Tibial nerve (tissue), 4 donors: ENCODE results near the gene SLC10A7. TPM values are rescaled to one million over a fixed set of nuclear protein-coding genes. Genes with fewer than 3 reads are reported as not detected.

Source experiments
- DNase-seq, 2 donors: peaks; one replicate each; pipeline ENCODE4 v3.0.0-alpha.2; 2019; ENCODE audit warnings: low spot score in 2 of 2
- H3K27ac ChIP-seq, 4 donors: fragments of 200-600 bp; sonication (generic) in 3 of 4; one replicate each; pipeline ENCODE4 v1.5.1; 2017 to 2019; ENCODE audit warnings: mild to moderate bottlenecking in 1 of 4
- H3K27me3 ChIP-seq, 2 donors: fragments of 200-600 bp; sonication (generic) in 1 of 2; one replicate each; pipeline versions ENCODE4 v1.5.1 to v1.6.0; 2017 to 2019
- H3K36me3 ChIP-seq, 3 donors: fragments of 200-600 bp; sonication (generic); one replicate each; pipeline ENCODE4 v1.5.1; 2018 to 2019
- H3K4me1 ChIP-seq, 4 donors: fragments of 200-600 bp; sonication (generic) in 3 of 4; one replicate each; pipeline ENCODE4 v1.5.1; 2017 to 2019
- H3K4me3 ChIP-seq, 4 donors: fragments of 200-600 bp; sonication (generic) in 3 of 4; one replicate each; pipeline ENCODE4 v1.5.1; 2017 to 2019; ENCODE audit warnings: mild to moderate bottlenecking in 1 of 4, moderate library complexity in 1 of 4
- H3K9me3 ChIP-seq, 4 donors: fragments of 200-600 bp; sonication (generic) in 3 of 4; one replicate each; pipeline ENCODE4 v1.5.1; 2017 to 2019
- EP300 ChIP-seq, 2 donors: sonication (generic); formaldehyde crosslinking; IDR thresholded peaks; one replicate each; pipeline ENCODE4 v1.6.1; 2017; ENCODE audit warnings: antibody characterized with exemption in 2 of 2, mild to moderate bottlenecking in 1 of 2
- POLR2A ChIP-seq, 2 donors: fragments of 450-650 bp; IDR thresholded peaks; one replicate each; pipeline ENCODE4 v1.6.1; 2017; ENCODE audit warnings: antibody characterized with exemption in 2 of 2, mild to moderate bottlenecking in 2 of 2, moderate library complexity in 2 of 2
- WGBS, 2 donors: methylation state at CpG; one replicate each; pipeline ENCODE4 v1.1.5; 2018; 5-methylcytosine and 5-hydroxymethylcytosine counted together
- total RNA-seq, 4 donors: library from RNA; depleted of rRNA; stranded (reverse); fragments of >200 nt; gene quantifications; one replicate each; pipeline ENCODE4 v1.1.0, GENCODE V29; 2016
- TF ChIP-seq, protein P1 (sequence below), 5 experiments: fragments of 200-600 bp in 3 of 5; fragments of 450-650 bp in 2 of 5; sonication (generic) in 3 of 5; IDR thresholded peaks; one replicate each; pipeline ENCODE4 v1.5.1; 2016 to 2019; ENCODE audit warnings: antibody characterized with exemption in 5 of 5, mild to moderate bottlenecking in 3 of 5, moderate library complexity in 2 of 5

The SLC10A7 gene
- total RNA-seq, 4 donors from 2014 or later = 9.8 to 13.8 (median 11.9) TPM

DNA sequence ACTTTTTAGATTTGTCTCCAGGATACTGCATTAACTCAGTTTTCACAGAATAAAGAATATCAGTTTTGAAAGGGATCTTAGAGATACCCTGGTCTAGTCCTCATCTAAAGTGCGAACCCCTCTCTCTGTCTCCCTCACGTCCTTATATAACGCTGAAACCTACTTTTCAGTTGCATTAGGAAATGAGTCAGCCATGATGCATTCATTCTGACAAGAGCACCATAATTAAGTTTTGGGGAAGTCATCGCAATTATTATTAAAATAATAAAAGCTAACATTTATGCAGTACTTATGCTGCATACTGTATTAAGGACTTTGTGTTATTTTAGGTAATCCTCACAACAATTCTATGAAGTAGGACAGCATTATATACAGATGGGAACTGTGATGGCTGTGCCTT is 191.3 kb downstream of the SLC10A7 start:
- 77 to 90% methylated on average over 4 of the region's 4 CpGs for WGBS, 2 donors
- H3K9me3 ChIP-seq = no peaks in the 10 kb centered on the region
- no peak overlapping the region for H3K4me3 ChIP-seq
- no peak overlapping the region for H3K27ac ChIP-seq
- peaks cover 0 to 9% (median 0%) of the 10 kb centered on the region in 4 donors for H3K4me1 ChIP-seq
- H3K36me3 ChIP-seq = peaks cover 0 to 6% (median 0%) of the 10 kb centered on the region in 3 donors
- no peaks in the 10 kb centered on the region for H3K27me3 ChIP-seq
- TF ChIP-seq, protein P1, sequence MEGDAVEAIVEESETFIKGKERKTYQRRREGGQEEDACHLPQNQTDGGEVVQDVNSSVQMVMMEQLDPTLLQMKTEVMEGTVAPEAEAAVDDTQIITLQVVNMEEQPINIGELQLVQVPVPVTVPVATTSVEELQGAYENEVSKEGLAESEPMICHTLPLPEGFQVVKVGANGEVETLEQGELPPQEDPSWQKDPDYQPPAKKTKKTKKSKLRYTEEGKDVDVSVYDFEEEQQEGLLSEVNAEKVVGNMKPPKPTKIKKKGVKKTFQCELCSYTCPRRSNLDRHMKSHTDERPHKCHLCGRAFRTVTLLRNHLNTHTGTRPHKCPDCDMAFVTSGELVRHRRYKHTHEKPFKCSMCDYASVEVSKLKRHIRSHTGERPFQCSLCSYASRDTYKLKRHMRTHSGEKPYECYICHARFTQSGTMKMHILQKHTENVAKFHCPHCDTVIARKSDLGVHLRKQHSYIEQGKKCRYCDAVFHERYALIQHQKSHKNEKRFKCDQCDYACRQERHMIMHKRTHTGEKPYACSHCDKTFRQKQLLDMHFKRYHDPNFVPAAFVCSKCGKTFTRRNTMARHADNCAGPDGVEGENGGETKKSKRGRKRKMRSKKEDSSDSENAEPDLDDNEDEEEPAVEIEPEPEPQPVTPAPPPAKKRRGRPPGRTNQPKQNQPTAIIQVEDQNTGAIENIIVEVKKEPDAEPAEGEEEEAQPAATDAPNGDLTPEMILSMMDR (IDR thresholded peaks at IDR 0.05) = no peak
- TF ChIP-seq EP300 (IDR thresholded peaks at IDR 0.05) = no peak
- TF ChIP-seq POLR2A (IDR thresholded peaks at IDR 0.05) = no peak
- no peak for DNase-seq

DNA sequence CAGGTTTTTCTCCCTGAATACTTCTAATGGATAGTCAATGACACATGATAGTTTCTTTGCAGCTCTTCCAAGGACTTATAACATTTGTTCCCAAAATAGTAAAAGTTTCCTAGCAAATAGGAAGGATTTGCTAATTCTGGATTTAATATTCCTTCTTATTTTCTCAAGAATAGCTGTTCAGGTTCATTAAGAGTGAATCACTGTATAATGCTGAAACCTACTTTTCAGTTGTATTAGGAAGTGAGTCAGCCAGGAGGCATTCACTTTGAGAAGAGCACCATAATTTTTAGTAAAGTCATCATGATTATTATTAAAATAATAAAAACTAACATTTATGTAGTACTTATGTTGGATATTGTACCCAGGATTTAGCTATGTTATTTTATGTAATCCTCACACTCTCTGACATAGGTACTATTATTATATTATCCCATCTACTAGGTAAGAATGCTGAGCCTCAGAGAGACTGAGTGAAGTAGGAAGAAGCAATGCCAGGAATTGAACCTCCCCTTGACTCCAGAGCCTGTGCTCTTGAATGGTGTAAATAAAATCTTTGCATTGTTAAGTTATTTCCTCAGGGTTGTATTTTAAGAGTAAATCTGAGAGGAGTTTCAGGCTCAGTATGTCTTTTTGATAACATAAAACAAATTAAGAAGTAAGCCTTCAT is 192.6 kb downstream of the SLC10A7 start:
- DNase-seq = no peak
- Histone ChIP-seq H3K4me1 (peaks cover 0 to 6% (median 0%) of the 10 kb centered on the region in 4 donors), H3K4me3 (no peak overlapping the region), H3K9me3 (no peaks in the 10 kb centered on the region), H3K27ac (no peak overlapping the region), H3K36me3 (peaks cover 0 to 16% (median 0%) of the 10 kb centered on the region in 3 donors), H3K27me3 (no peaks in the 10 kb centered on the region)
- TF ChIP-seq, protein P1 (IDR thresholded peaks at IDR 0.05) = no peak
- TF ChIP-seq POLR2A (IDR thresholded peaks at IDR 0.05) (no peak), EP300 (IDR thresholded peaks at IDR 0.05) (no peak)

DNA sequence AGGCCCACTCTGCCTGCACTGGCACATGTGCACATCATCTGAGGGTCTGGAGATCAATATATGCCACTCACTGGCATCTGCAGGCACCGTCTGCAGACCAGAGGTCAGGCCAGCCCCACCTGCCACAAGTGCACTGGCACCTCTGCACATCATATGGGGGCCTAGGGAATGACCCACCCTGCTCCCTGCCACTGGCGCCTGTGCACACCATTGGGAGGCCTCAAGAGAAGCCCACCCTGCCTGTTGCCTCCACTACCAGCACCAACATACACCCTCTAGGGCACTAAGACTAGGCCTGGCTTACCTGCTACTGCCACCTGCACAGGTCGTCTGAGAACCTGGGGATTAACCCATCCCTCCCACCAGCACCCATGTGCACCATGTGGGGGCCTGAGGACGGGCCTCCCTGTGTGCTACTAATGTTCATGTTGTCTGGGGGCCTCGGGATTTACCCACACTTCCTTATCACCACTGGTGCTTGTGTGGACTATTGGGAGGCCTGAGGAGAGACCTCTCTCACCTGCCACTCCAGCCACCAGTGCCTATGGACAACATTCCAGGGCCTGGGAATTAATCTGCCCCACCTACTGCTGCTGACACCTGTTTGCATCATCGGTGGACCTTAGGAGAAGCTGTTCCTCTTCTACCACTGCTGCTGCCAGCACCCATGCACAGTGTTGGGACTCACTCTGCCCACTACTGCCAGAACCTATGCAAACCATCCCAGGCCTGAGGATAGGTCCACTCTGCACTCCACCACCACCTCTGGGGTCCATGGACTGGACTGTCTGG is 193.7 kb downstream of the SLC10A7 start:
- Histone ChIP-seq H3K36me3 (peaks cover 0 to 22% (median 0%) of the 10 kb centered on the region in 3 donors), H3K9me3 (peaks cover 0 to 1% (median 0%) of the 10 kb centered on the region in 4 donors), H3K27me3 (no peaks in the 10 kb centered on the region), H3K4me1 (no peaks in the 10 kb centered on the region), H3K4me3 (no peak overlapping the region), H3K27ac (no peak overlapping the region)
- 87 to 98% methylated on average over 5 to 6 of the region's 6 CpGs for WGBS, 2 donors
- DNase-seq = no peak
- TF ChIP-seq, protein P1 (IDR thresholded peaks at IDR 0.05) = no peak
- no peak for TF ChIP-seq EP300 (IDR thresholded peaks at IDR 0.05)
- no peak for TF ChIP-seq POLR2A (IDR thresholded peaks at IDR 0.05)

GRCh38 chr4:146318894-146319293 is 202.8 kb downstream of the SLC10A7 start:
- H3K4me1 ChIP-seq = no peaks in the 10 kb centered on the region
- no peak for DNase-seq
- TF ChIP-seq, protein P1 (IDR thresholded peaks at IDR 0.05) = no peak
- no peak for TF ChIP-seq POLR2A (IDR thresholded peaks at IDR 0.05)
- TF ChIP-seq EP300 (IDR thresholded peaks at IDR 0.05) = no peak
- H3K27ac ChIP-seq = no peak overlapping the region
- H3K4me3 ChIP-seq = no peak overlapping the region
- H3K27me3 ChIP-seq = no peaks in the 10 kb centered on the region
- H3K36me3 ChIP-seq = peaks cover 0 to 7% (median 0%) of the 10 kb centered on the region in 3 donors
- peaks cover 0 to 2% (median 0%) of the 10 kb centered on the region in 4 donors for H3K9me3 ChIP-seq

GRCh38 chr4:146317783-146318182 is 204.0 kb downstream of the SLC10A7 start:
- no peak for DNase-seq
- H3K9me3 ChIP-seq = no peaks in the 10 kb centered on the region
- H3K4me1 ChIP-seq = no peaks in the 10 kb centered on the region
- H3K27ac ChIP-seq = no peak overlapping the region
- WGBS, 2 donors = 94 to 98% methylated on average over 1 of the region's 1 CpG
- no peak overlapping the region for H3K4me3 ChIP-seq
- H3K36me3 ChIP-seq = no peaks in the 10 kb centered on the region
- H3K27me3 ChIP-seq = no peaks in the 10 kb centered on the region
- TF ChIP-seq POLR2A (IDR thresholded peaks at IDR 0.05) = no peak
- no peak for TF ChIP-seq EP300 (IDR thresholded peaks at IDR 0.05)
- TF ChIP-seq, protein P1 (IDR thresholded peaks at IDR 0.05) = no peak
